ENCODE data around the gene TSPAN14.
"Not testable (repeated sequence)": the region's sequence is repeated elsewhere in the genome, so short reads cannot be mapped to it uniquely, and the experiment has no call there.

TSPAN14 gene

GRCh38 chr10:80453842-80454512 is at the start of gene TSPAN14:
Gene TSPAN14 (plus strand): TSS chr10:80454310. CDS start chr10:80489234, 34,924 bp downstream.
- no peak for DNase-seq

- DNase-seq, result no peak
Observed at GRCh38 chr10:80405035-80405434, 49.1 kb upstream of the TSPAN14 start.

GRCh38 chr10:80405626-80406025 is 48.5 kb upstream of the TSPAN14 start:
- no peak for DNase-seq

- DNase-seq, result no peak
Observed at GRCh38 chr10:80406204-80406603, 47.9 kb upstream of the TSPAN14 start.

- DNase-seq, result no peak
Observed at GRCh38 chr10:80407812-80408241, 46.3 kb upstream of the TSPAN14 start.

GRCh38 chr10:80408242-80409101 is 45.6 kb upstream of the TSPAN14 start, which contains the start of gene PRXL2A:
Gene PRXL2A (plus strand): TSS chr10:80408551. CDS start chr10:80420468, 11,917 bp downstream.
- DNase-seq, result peak; percentile 71

- no peak for DNase-seq
Observed at GRCh38 chr10:80409121-80409520, 45.0 kb upstream of the TSPAN14 start.

GRCh38 chr10:80410122-80410521 is 44.0 kb upstream of the TSPAN14 start:
- DNase-seq, result no peak

- DNase-seq, result no peak
Observed at GRCh38 chr10:80410578-80411145, 43.4 kb upstream of the TSPAN14 start.

- no peak for DNase-seq
Observed at GRCh38 chr10:80411267-80411668, 42.8 kb upstream of the TSPAN14 start.

- DNase-seq, result no peak
Observed at GRCh38 chr10:80411681-80412220, 42.4 kb upstream of the TSPAN14 start.

GRCh38 chr10:80412486-80412885 is 41.6 kb upstream of the TSPAN14 start:
- DNase-seq, result no peak

GRCh38 chr10:80413271-80413996 is 40.7 kb upstream of the TSPAN14 start:
- no peak for DNase-seq

- no peak for DNase-seq
Observed at GRCh38 chr10:80414142-80414895, 39.8 kb upstream of the TSPAN14 start.

- no peak for DNase-seq
Observed at GRCh38 chr10:80415734-80416478, 38.2 kb upstream of the TSPAN14 start.

- no peak for DNase-seq
Observed at GRCh38 chr10:80416479-80417098, 37.5 kb upstream of the TSPAN14 start.

- not testable (repeated sequence) for DNase-seq
Observed at GRCh38 chr10:80417256-80417655, 36.9 kb upstream of the TSPAN14 start.

GRCh38 chr10:80421050-80421706 is 32.9 kb upstream of the TSPAN14 start:
- no peak for DNase-seq

- DNase-seq, result peak; percentile 11
Observed at GRCh38 chr10:80421707-80422536, 32.2 kb upstream of the TSPAN14 start.
